Stimulated activated naive CD8-positive, alpha-beta T cell treated with anti-CD3 and anti-CD28 coated beads, Interleukin-15, amount 100 ng/mL, for 72 hours (primary cell): ENCODE measurements around the gene CREB3.

Source experiments
- ATAC-seq: fragments of 150-1000 bp; cut with Tn5 transposase; 2 replicates; pipeline ENCODE4 v1.10.0; 2021; ENCODE audit warnings: mild to moderate bottlenecking, moderate library complexity
- DNase-seq, 2 donors: peaks; one replicate each; pipeline ENCODE4 v3.0.0; 2021 to 2022
- H3K27ac Mint-ChIP-seq, 2 donors: one replicate each; pipeline ENCODE4 v1.8.0; 2022; ENCODE audit warnings: mild to moderate bottlenecking in 2 of 2, mixed read lengths in 2 of 2, moderate library complexity in 2 of 2
- H3K27me3 Mint-ChIP-seq: one replicate; pipeline ENCODE4 v1.8.0; 2022; ENCODE audit warnings: mixed read lengths
- H3K4me1 Mint-ChIP-seq: one replicate; pipeline ENCODE4 v1.8.0; 2022; ENCODE audit warnings: mild to moderate bottlenecking, mixed read lengths
- H3K4me3 Mint-ChIP-seq, 2 donors: one replicate each; pipeline ENCODE4 v1.8.0; 2022; ENCODE audit warnings: mild to moderate bottlenecking in 2 of 2, mixed read lengths in 2 of 2, moderate library complexity in 1 of 2
- H3K9me3 Mint-ChIP-seq, 2 donors: one replicate each; pipeline ENCODE4 v1.8.0; 2022; ENCODE audit warnings: mixed read lengths in 2 of 2

Gene CREB3

DNA sequence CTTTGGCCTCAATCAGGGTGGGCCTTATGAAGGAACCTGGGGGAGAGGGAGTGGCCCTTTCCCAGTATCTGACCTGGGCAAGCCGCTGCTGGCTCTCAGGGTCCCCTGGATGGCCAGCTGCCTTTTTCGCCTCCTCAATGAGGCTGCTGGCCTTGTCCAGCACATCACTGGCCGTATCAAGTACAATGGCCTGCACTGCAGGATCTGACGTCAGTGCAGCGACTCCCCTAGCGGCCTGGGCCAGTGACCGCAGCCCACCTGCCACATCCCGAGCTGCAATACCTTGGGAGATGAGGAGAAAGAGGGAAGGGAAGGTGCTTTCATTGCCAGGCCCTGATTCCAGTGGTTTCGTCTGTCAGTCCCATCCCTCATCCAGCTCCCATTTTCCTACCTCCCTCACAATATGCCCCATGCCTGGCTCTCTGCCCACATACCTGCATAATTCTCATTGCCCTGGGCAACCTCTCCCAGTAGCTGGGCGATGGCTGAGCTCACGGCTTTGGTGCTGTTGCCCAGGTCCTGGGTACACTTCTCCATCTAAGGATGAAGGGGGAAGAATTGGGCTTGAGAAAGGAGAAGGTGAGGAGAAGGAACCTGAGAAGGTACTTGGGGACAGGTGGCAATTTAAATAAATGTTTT, 19.6 kb upstream of the CREB3 start:
- Mint-ChIP-seq H3K4me1 (no peaks in the 10 kb centered on the region), H3K4me3 (no peak overlapping the region), H3K9me3 (no peaks in the 10 kb centered on the region), H3K27me3 (no peaks in the 10 kb centered on the region), H3K27ac (peak overlapping the region in 1 of 2 donors; percentile 88)
- ATAC-seq (no peak), DNase-seq (no peak)

DNA sequence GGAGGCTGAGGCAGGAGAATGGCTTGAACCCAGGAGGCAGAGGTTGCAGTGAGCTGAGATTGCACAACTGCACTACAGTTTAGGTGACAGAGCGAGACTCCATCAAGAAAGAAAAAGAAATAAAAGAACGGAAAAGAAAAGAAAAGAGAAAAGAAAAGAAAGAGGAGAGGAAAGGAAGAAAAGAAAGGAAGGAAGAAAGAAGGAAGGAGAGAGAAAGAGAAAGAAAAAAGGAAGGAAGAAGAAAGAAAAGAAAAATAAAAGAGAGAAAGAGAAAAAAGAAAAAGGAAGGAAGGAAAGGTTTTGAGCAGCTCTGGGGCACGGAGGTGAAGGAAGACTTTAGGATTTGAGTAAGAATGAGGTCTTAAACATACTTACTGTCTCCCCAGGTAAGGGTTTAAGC, 18.9 kb upstream of the CREB3 start:
- no peaks in the 10 kb centered on the region for H3K4me1 Mint-ChIP-seq
- no peak overlapping the region for H3K27ac Mint-ChIP-seq
- no peak for ATAC-seq
- no peak for DNase-seq
- H3K9me3 Mint-ChIP-seq = no peaks in the 10 kb centered on the region
- H3K4me3 Mint-ChIP-seq = no peak overlapping the region
- H3K27me3 Mint-ChIP-seq = no peaks in the 10 kb centered on the region

DNA sequence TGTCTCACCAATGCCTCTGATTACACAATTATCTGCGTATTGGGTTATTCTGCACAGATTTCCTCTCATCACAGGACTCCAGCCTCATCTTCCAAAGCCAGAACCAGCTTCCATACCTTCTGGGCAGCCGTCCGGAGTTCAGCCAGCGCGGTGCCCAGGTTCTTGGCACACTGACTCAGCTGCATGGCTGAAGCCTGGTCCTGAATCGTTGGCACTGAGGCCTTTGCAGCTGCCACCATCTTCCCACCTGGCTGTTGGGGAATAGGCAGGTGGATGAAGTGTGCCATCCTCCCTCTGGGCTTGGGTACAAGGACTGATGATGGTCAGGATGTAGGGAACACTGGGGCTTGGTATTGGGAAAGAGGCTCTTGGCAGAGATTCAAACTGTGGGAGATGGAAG, 18.3 kb upstream of the CREB3 start:
- Mint-ChIP-seq H3K4me3 (no peak overlapping the region), H3K27ac (no peak overlapping the region), H3K27me3 (no peaks in the 10 kb centered on the region), H3K4me1 (no peaks in the 10 kb centered on the region), H3K9me3 (no peaks in the 10 kb centered on the region)
- DNase-seq (no peak), ATAC-seq (no peak)

DNA sequence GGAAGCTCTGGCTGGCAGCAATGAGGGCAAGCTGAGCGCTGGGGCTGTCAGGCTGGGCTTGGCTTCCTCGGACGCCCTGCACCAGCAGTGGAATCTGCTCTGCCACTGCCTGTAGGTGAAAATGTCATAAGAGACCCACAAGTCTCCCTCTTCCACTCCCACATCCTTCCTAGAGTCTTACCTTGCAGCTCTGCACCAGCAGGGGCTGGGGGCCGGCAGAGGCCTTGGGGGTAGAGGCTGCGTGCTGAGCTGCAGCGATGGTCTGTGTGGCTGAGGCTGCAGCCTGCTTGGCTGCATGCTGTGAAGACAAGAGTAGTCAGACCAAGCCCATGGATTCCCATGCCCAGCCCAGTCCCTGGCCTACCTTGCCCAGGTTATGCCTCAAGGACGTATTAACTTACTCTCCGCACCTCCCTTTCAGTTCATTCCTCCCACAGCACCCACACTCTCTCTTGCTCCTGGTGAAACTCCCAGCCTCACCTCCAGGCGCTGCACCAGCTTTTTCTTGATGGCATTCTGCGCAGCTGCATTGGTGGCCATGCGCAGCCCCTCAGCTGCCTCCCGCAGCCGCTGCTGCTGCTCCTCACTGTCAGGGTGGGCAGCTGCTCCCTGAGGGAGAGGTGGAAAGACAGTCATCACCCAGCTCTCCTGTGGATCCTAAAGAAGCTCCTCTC, 17.8 kb upstream of the CREB3 start:
- Mint-ChIP-seq H3K4me1 (no peaks in the 10 kb centered on the region), H3K27me3 (no peaks in the 10 kb centered on the region), H3K4me3 (no peak overlapping the region), H3K27ac (peak overlapping the region; percentile 37 to 59), H3K9me3 (no peaks in the 10 kb centered on the region)
- no peak for ATAC-seq
- DNase-seq = no peak

DNA sequence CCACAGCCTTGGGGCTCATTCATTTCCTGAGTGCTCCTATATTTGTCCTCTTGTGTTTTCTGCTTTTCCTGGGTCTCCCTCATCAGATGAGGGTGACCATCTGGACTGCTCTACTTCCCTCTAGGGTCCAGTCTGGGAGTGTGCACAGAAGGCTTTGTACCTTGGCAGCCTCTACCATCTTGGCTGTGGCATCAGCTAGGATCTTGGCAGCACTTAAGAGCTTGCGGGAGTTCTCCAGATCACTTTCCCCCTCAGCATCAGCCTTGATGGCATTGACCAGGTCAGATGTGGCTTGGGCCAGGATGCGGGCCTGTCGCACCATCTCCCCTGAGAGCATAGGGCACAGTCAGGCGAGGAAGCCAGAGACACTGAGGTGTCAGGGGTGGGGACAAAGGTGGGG, 16.2 kb upstream of the CREB3 start:
- peak overlapping the region; percentile 35 to 70 for H3K27ac Mint-ChIP-seq
- no peaks in the 10 kb centered on the region for H3K27me3 Mint-ChIP-seq
- H3K4me1 Mint-ChIP-seq = no peaks in the 10 kb centered on the region
- ATAC-seq (no peak), DNase-seq (no peak)
- H3K9me3 Mint-ChIP-seq = no peaks in the 10 kb centered on the region
- no peak overlapping the region for H3K4me3 Mint-ChIP-seq

DNA sequence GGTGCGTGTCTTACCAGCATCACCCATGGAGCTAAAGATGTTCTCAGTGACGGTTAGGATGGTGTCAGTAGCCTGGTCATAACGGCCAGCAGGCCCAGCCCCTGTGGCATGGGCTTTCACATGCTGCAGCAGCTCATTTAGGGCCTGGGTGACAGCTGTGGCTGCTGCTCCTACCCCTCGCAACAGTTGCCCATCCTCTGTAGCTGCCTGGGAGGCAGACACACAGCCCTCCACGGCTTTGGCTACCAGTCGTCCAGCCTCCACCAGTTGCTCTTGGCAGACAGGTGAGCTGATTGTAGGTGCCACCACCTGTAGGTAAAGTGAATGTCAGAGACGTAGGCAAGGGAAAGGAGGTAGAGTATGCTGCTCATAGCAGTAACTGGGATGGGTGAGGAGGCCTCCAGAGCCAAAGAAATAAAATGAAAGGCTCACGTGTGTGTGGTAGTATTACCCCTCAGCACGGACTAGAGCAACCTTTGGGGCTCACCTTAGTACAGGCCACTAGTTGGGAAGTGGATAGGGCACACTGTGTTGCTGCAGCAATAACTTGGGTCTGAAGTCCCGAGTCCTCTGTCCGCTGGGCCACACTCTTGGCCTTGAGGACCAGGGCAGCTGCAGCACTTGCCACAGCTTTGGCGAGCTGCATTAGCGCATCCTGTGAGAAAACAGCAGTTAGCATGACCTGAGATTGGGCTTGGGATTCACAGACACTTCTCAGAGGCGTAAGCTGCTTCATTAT, 15.2 kb upstream of the CREB3 start:
- H3K9me3 Mint-ChIP-seq = no peaks in the 10 kb centered on the region
- DNase-seq (no peak), ATAC-seq (no peak)
- H3K4me3 Mint-ChIP-seq = no peak overlapping the region
- H3K27ac Mint-ChIP-seq = no peak overlapping the region
- no peaks in the 10 kb centered on the region for H3K27me3 Mint-ChIP-seq
- no peaks in the 10 kb centered on the region for H3K4me1 Mint-ChIP-seq

DNA sequence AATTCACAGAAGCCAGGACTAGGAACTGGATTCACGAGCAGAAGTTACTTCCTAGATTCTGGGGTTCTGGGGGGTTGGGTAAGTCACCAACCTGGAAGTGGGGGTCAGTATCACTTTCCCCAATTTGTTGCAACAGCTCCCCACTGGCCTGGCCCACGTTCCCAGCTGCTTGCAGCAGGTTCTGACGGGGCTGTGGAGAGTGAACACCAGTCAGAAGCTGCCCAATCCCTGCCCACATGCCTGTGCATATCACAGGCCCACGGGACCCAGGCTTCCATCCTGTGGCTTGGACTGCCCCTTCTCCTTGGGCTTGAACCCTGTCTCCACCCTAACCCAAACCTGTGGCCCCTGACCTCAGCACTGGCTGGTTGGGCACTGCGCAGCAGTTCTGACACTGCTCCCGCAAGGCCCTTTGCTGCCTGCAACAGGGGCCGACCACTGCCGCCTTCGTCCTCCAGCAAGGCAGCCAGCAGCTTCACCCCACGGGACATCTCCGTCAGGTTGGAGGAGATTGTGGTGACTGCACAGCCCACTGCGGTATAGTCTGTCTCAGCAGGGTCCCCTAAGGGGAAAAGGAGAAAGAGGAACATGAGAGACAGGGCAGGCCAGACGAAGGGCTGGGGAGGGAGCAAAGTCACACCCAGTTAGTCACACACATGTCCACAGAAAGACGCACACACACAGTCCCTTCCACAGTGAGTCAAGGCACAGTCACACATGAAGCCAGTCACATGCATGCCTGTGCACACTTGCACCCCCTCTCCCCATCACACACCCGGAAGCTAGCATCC, 13.6 kb upstream of the CREB3 start:
- Mint-ChIP-seq H3K27me3 (no peaks in the 10 kb centered on the region), H3K27ac (no peak overlapping the region), H3K4me1 (no peaks in the 10 kb centered on the region), H3K9me3 (no peaks in the 10 kb centered on the region), H3K4me3 (no peak overlapping the region)
- DNase-seq (no peak), ATAC-seq (no peak)

DNA sequence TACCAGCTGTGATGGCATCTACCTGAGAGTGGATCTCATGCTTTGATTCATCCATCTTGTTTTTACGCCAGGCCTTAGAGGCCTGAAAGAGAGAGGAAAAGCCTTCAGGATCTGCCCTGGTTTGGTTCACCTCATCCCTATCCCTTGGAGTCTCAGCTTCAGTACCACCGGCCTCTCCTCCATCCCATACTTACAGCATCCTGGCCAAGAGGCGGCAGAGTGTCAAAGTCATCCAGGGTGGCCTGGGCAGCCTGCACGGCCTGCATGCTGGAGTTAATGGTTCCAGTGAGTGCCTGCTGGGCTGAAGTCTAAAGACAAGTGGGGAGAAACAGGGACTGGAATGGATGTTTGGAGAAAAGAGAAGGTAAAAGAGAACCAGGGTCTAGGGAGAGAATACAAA, 12.9 kb upstream of the CREB3 start:
- Mint-ChIP-seq H3K9me3 (no peaks in the 10 kb centered on the region), H3K27ac (peak overlapping the region in 1 of 2 donors; percentile 77), H3K27me3 (no peaks in the 10 kb centered on the region), H3K4me1 (no peaks in the 10 kb centered on the region), H3K4me3 (no peak overlapping the region)
- DNase-seq (no peak), ATAC-seq (no peak)

DNA sequence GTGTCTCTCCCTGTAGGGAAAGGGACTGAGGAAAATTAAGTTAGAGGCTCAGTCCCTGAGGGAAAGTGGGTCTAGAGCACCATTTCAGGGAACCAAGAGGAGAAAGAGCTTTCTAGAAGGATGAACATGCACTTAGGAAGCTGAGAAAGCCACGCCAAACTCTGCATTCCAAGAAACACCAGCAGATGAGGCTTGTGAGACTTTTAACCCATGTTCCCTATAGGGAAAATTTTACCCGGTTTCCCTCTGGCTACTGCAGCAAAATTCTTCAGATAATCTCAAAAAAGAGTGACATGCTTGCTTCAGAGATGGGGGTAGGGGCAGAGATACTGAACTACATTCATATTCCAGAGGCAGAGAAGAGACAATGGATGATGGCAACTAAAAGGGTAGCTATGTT, 9.0 kb upstream of the CREB3 start:
- DNase-seq = no peak
- Mint-ChIP-seq H3K27me3 (no peaks in the 10 kb centered on the region), H3K4me1 (no peaks in the 10 kb centered on the region), H3K27ac (no peak overlapping the region), H3K9me3 (no peaks in the 10 kb centered on the region), H3K4me3 (no peak overlapping the region)
- no peak for ATAC-seq

DNA sequence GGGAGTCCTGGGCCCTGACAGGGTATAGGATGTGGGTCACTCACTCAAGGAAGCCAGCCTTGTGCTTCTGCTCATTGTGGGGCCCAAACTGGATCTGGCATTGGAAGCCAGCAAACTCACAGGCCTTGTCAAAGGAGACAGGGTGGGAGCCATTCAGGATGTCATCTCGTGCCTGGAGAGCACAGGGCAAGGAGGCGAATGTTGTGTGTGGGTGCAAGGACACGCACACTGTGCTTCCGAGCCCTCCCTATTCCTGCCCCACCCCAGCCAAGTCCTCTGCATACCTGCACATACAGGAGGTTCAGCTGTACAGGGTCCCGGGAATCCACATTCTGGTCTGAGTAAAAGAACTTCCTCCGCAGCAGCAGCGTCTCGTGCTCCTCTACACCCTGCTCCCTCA, 8.6 kb upstream of the CREB3 start:
- Mint-ChIP-seq H3K9me3 (no peaks in the 10 kb centered on the region), H3K4me1 (no peaks in the 10 kb centered on the region), H3K27me3 (no peaks in the 10 kb centered on the region), H3K27ac (no peak overlapping the region), H3K4me3 (no peak overlapping the region)
- DNase-seq = no peak
- ATAC-seq = no peak

DNA sequence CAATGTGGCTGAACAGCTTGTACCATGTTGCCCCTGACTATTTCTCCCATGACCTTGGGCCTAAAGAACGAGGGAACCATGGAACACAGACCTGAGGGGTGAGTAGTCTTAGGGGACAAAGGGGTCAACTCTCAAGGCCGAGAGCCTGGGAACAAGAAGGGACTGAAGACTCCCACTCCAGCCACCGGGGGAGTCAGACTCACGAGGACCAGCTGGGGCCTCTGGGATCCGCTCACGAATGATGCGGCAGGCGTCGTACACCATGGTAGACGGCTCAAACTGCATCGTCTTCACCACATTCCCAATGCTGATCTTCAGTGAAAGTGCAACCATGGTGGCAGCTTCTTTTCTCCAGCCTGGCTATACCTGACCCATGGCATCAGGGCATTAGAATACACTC, 7.1 kb upstream of the CREB3 start:
- DNase-seq (no peak), ATAC-seq (no peak)
- Mint-ChIP-seq H3K27me3 (no peaks in the 10 kb centered on the region), H3K9me3 (no peaks in the 10 kb centered on the region), H3K27ac (peak overlapping the region in 1 of 2 donors; percentile 44), H3K4me3 (no peak overlapping the region), H3K4me1 (no peaks in the 10 kb centered on the region)

DNA sequence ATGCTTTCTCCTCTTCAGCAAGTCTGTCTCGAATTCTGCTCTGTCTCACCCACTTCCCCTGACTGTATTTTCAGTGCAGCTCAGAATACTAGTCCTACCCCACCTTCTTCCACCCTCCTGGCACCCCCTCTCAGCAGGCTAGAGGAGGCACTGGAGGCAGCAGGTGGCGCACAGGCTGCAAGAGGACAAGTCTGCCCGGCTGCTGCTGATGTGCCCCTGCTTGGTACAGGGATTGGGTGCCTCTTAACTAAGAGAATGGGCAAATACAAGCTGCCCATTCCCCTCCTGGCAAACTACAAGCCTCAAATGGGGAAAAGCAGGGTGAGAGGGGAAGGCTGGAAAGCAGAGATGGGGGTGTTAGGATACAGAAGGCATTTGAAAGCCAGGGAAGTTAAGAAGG, 5.5 kb upstream of the CREB3 start:
- ATAC-seq = no peak
- H3K27me3 Mint-ChIP-seq = no peaks in the 10 kb centered on the region
- no peaks in the 10 kb centered on the region for H3K9me3 Mint-ChIP-seq
- peak overlapping the region; percentile 9 to 60 for H3K27ac Mint-ChIP-seq
- H3K4me3 Mint-ChIP-seq = peak overlapping the region in 1 of 2 donors; percentile 59
- no peaks in the 10 kb centered on the region for H3K4me1 Mint-ChIP-seq
- DNase-seq = peak in 1 of 2 donors; percentile 30

DNA sequence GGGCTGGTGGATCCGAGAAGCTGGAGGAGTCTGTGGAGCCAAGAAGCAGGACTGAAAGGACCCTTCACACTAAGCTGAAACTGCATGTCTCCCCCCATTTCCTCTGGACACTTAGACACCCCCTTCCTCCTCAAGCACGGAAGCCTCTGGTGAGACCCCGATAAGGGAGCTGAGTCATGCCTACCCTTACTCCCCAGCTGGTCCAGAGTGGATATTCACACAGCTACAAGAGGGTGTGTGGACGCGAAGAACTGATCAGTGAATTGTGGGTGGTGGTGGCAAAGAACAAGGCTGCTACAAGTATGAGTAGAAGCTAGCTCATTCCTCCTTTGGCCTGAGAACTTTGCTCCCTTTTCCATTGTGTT, 4.8 kb upstream of the CREB3 start:
- H3K27ac Mint-ChIP-seq = no peak overlapping the region
- no peaks in the 10 kb centered on the region for H3K27me3 Mint-ChIP-seq
- H3K9me3 Mint-ChIP-seq = no peaks in the 10 kb centered on the region
- H3K4me3 Mint-ChIP-seq = no peak overlapping the region
- H3K4me1 Mint-ChIP-seq = no peaks in the 10 kb centered on the region
- no peak for ATAC-seq
- DNase-seq = no peak

DNA sequence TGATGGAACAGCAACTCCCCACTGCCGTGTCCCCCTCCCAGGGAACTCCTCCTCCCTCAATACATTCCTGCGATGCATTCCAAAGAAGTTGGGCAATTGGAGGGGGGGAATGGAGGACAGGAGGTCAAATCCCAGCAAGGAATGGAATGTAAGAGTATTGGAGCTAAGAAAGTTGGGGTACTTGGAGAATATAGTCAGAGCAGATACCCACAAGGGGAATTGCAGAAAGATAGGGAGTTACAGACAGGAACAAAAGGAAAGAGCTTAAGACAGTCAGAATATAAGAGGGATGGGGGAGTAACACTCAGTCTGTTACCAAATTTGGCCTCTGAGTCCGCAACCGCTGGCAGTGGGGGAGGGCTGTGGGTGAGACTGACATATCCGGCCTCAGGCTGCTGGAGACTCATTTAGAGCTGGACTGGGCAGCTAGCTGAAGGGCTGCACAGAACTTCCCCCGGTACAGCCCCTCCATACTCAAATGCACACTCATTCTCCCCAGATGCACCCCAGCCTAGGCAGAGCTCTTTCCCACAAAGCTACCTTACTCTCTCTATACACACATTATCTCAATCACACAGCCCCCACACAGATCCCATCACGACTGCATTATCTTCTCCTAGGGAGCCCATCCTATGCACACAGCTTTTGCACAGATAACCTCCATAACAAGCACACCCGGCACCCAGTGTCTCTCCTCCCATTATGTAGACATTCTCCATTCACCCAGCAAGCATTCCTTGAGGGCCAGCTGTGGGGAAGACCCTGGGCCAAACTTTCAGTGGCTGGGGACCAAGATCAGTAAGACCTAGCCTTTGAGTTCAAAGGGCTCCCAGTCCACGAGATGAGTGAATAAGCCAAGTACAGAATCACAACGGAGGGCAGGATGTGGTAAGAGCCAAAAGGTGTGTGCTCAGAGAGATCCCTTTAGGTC, 4.2 kb upstream of the CREB3 start:
- Mint-ChIP-seq H3K4me1 (peaks cover 4% of the 10 kb centered on the region), H3K27ac (no peak overlapping the region), H3K27me3 (no peaks in the 10 kb centered on the region), H3K9me3 (no peaks in the 10 kb centered on the region), H3K4me3 (no peak overlapping the region)
- ATAC-seq (peak; percentile 39), DNase-seq (peak; percentile 36 to 68)

DNA sequence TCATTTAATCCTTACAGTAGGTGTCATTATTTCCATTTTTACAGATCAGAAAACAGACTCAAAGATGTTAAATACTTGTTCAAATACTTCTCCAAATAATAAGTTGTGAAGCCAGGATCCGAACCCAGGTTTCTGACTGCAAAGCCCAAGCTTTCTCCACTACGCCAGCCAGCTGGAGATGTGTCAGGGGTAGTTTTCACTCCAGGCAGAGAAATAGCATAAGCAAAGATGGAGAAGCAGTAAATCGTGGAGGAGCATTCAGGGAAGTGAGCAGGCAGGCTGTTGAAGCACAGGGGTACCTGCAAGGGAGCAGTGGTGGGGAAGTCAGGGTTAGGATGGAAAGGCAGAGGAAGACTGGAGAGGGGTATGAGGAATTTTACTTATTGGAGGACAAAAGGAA, 3.4 kb upstream of the CREB3 start:
- ATAC-seq = no peak
- DNase-seq = no peak
- Mint-ChIP-seq H3K9me3 (no peaks in the 10 kb centered on the region), H3K4me1 (peaks cover 8% of the 10 kb centered on the region), H3K4me3 (no peak overlapping the region), H3K27ac (no peak overlapping the region), H3K27me3 (no peaks in the 10 kb centered on the region)
